ENCODE data around the gene ABHD5. TPM values are rescaled to one million over a fixed set of nuclear protein-coding genes. Genes with fewer than 3 reads are reported as not detected.

Gene ABHD5
- 19.1 to 25.0 TPM (median 20.0 TPM) in 5 replicates for total RNA-seq (2022; extraction: Qiagen RNA extraction; ENCODE audit: low read depth)

GRCh38 chr3:43690400-43691119 lies at the start of gene ABHD5:
Gene ABHD5, plus strand, starts transcription at chr3:43690938. Its CDS starts 55 bp downstream, at chr3:43690993.

Other genes starting within 250 kb of the ABHD5 start
- gene ANO10, start 68.9 kb upstream of the ABHD5 start, total RNA-seq (2022; extraction: Qiagen RNA extraction; ENCODE audit: low read depth), result 18.3 to 21.4 TPM (median 19.1 TPM) in 5 replicates